OCI-LY1 (cell line): ENCODE measurements around the gene IGFBP4.

Experiments used
- EZH2 ChIP-seq: fragments of 200-600 bp; sonication (generic), shearing (Covaris generic); IDR thresholded peaks from 2 replicates; pipeline ENCODE4 v1.8.0; 2017; ENCODE audit warnings: borderline replicate concordance, mixed run types, mild to moderate bottlenecking, antibody characterized with exemption, low read length, moderate library complexity, mixed read lengths
- TF ChIP-seq, protein P1 (sequence below): fragments of 200-600 bp; sonication (generic), shearing (Covaris generic); IDR thresholded peaks from 2 replicates; pipeline ENCODE4 v1.5.1; 2017; ENCODE audit warnings: mild to moderate bottlenecking, antibody characterized with exemption, low read length, moderate library complexity, mixed read lengths

DNA sequence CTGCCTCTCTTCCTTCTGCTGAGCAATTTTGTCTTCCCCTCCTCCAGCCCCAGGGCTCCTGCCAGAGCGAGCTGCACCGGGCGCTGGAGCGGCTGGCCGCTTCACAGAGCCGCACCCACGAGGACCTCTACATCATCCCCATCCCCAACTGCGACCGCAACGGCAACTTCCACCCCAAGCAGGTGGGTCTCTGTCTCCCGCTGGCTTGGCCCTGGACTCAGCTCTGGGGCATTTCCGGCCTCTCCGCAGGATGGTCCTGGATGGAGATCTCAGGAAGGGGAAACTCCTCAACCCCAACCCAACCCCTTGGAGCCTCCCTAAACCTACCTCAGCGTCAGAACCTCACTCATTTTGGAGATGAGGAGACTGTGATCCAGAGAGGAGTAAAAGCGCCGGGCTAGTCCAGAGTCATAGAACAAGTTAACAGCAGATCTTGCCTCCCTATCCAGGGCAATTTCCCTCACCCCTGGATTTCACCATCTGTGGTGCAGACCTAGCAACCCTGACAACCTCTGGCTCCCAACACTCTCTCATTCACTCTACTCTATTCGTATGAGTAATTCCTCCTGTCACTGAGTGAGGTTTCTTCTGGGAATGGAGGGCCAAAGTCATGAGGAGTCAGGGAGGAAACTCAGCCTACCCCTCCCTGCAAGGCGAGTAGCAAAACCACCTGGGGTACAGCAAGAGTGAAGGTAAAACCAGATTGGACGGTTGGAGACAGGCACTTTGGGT, 10.8 kb downstream of the IGFBP4 start:
- TF ChIP-seq, protein P1, sequence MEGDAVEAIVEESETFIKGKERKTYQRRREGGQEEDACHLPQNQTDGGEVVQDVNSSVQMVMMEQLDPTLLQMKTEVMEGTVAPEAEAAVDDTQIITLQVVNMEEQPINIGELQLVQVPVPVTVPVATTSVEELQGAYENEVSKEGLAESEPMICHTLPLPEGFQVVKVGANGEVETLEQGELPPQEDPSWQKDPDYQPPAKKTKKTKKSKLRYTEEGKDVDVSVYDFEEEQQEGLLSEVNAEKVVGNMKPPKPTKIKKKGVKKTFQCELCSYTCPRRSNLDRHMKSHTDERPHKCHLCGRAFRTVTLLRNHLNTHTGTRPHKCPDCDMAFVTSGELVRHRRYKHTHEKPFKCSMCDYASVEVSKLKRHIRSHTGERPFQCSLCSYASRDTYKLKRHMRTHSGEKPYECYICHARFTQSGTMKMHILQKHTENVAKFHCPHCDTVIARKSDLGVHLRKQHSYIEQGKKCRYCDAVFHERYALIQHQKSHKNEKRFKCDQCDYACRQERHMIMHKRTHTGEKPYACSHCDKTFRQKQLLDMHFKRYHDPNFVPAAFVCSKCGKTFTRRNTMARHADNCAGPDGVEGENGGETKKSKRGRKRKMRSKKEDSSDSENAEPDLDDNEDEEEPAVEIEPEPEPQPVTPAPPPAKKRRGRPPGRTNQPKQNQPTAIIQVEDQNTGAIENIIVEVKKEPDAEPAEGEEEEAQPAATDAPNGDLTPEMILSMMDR, result no peak
- TF ChIP-seq EZH2, result no peak
